Thyroid gland (tissue), 4 donors: ENCODE measurements around the gene CLMN. TPM values are rescaled to one million over a fixed set of nuclear protein-coding genes. Genes with fewer than 3 reads are reported as not detected.

ENCODE experiments used
- DNase-seq, 2 donors: peaks; one replicate each; pipeline ENCODE4 v3.0.0-alpha.2; 2019
- H3K27ac ChIP-seq, 3 donors: fragments of 200-600 bp; sonication (generic); 1 replicate in 2 of 3; 2 replicates in 1 of 3; pipeline ENCODE4 v1.5.1; 2016 to 2019; ENCODE audit warnings: mild to moderate bottlenecking in 1 of 3, moderate library complexity in 1 of 3
- H3K27me3 ChIP-seq: fragments of 200-600 bp; sonication (generic); one replicate; pipeline ENCODE4 v1.5.1; 2019
- H3K36me3 ChIP-seq, 2 donors: fragments of 200-600 bp; sonication (generic); one replicate each; pipeline ENCODE4 v1.5.1; 2016 to 2019
- H3K4me1 ChIP-seq, 2 donors: fragments of 200-600 bp; sonication (generic); one replicate each; pipeline ENCODE4 v1.5.1; 2017 to 2019
- H3K4me3 ChIP-seq, 3 donors: fragments of 200-600 bp; sonication (generic); replicated peaks in 1 of 3; 1 replicate in 2 of 3; 2 replicates in 1 of 3; pipeline ENCODE4 v1.5.1; 2016; ENCODE audit warnings: mild to moderate bottlenecking in 1 of 3
- H3K9me3 ChIP-seq: fragments of 200-600 bp; sonication (generic); one replicate; pipeline ENCODE4 v1.5.1; 2017
- CTCF ChIP-seq, 6 experiments: fragments of 200-600 bp in 3 of 6; fragments of 450-650 bp in 3 of 6; sonication (generic) in 3 of 6; IDR thresholded peaks; one replicate each; pipeline ENCODE4 v1.5.1; 2016 to 2019; ENCODE audit warnings: antibody characterized with exemption in 6 of 6, mild to moderate bottlenecking in 2 of 6, inconsistent platforms in 1 of 6, moderate library complexity in 1 of 6
- POLR2A ChIP-seq, 2 donors: fragments of 450-650 bp; IDR thresholded peaks; one replicate each; pipeline ENCODE4 v1.6.1; 2017; ENCODE audit warnings: antibody characterized with exemption in 2 of 2, mild to moderate bottlenecking in 2 of 2, moderate library complexity in 1 of 2
- WGBS, 2 donors: methylation state at CpG; one replicate each; pipeline ENCODE4 v1.1.5; 2017; 5-methylcytosine and 5-hydroxymethylcytosine counted together
- intact Hi-C: fragments of 100-400 bp; cut with DNase I; formaldehyde crosslinking; loops from one replicate; pipeline ENCODE4 v1.15.1; 2023
- total RNA-seq, 4 donors: library from RNA; depleted of rRNA; stranded (reverse); fragments of >200 nt; gene quantifications; one replicate each; pipeline ENCODE4 v1.2.3, GENCODE V29; 2016

Gene CLMN
- total RNA-seq, 4 donors from 2014 or later = 15.3 to 29.9 (median 17.8) TPM

- no peak overlapping the region for H3K4me3 ChIP-seq
- no peaks in the 10 kb centered on the region for H3K36me3 ChIP-seq
- no peak for DNase-seq
- no peaks in the 10 kb centered on the region for H3K9me3 ChIP-seq
- H3K27me3 ChIP-seq = no peaks in the 10 kb centered on the region
- TF ChIP-seq CTCF (IDR thresholded peaks at IDR 0.05) (no peak), POLR2A (IDR thresholded peaks at IDR 0.05) (no peak)
- no peak overlapping the region for H3K27ac ChIP-seq
- peaks cover 70 to 76% of the 10 kb centered on the region in 2 donors for H3K4me1 ChIP-seq
- intact Hi-C loops = no loop called here
- 54 to 56% methylated on average over 2 of the region's 2 CpGs for WGBS, 2 donors
Measured at GRCh38 chr14:95150910-95151309, 168.8 kb downstream of the CLMN start.

DNA sequence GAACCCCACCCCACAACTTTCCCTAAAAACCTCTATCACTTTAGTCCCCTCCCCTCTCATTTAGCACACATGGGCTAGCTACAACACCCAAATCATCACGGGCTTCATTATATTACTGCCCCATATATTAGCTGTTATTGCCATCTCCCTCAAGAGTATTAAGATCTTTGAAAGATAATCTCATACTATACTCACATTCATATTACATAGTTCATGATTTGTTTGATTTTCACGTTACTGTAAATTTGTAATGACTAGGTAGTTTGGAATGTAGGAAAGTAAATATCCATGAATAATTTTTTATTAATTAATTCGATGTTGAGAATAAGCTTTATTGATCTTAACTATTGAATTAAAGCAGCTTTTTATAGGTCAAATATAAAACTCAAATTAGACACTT lies 170.3 kb downstream of the CLMN start:
- no peaks in the 10 kb centered on the region for H3K36me3 ChIP-seq
- WGBS, 2 donors = 75 to 84% methylated on average over 3 of the region's 3 CpGs
- DNase-seq = no peak
- no peak overlapping the region for H3K27ac ChIP-seq
- no peaks in the 10 kb centered on the region for H3K27me3 ChIP-seq
- intact Hi-C loops = no loop called here
- H3K4me3 ChIP-seq = no peak overlapping the region
- TF ChIP-seq POLR2A (IDR thresholded peaks at IDR 0.05) = no peak
- no peak for TF ChIP-seq CTCF (IDR thresholded peaks at IDR 0.05)
- H3K4me1 ChIP-seq = peaks cover 60 to 68% of the 10 kb centered on the region in 2 donors
- H3K9me3 ChIP-seq = no peaks in the 10 kb centered on the region

DNA sequence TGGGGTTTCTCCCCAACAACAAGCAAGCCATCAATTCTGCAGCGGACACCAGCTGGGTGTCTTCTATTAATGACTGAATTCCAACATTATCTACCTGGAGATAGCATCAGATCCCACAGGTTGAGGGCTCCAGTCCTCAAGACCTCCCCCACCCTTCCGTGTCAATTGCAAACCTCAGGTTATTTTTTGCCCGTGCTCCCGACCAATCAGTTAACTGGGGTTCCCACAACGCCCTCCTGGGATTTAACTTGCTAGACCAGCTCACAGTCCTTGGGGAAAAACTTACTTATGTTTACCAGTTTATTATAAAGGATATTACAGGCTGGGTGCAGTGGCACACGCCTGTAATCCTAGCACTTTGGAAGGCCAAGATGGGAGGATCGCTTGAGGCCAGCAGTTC lies 172.1 kb downstream of the CLMN start:
- intact Hi-C loops = no loop called here
- TF ChIP-seq POLR2A (IDR thresholded peaks at IDR 0.05) (no peak), CTCF (IDR thresholded peaks at IDR 0.05) (no peak)
- no peak for DNase-seq
- H3K4me3 ChIP-seq = no peak overlapping the region
- WGBS, 2 donors = 92 to 95% methylated on average over 7 of the region's 7 CpGs
- H3K4me1 ChIP-seq = peaks cover 56% of the 10 kb centered on the region in 2 donors
- H3K36me3 ChIP-seq = no peaks in the 10 kb centered on the region
- no peaks in the 10 kb centered on the region for H3K27me3 ChIP-seq
- no peaks in the 10 kb centered on the region for H3K9me3 ChIP-seq
- no peak overlapping the region for H3K27ac ChIP-seq

- H3K27me3 ChIP-seq = no peaks in the 10 kb centered on the region
- no peak overlapping the region for H3K27ac ChIP-seq
- H3K36me3 ChIP-seq = no peaks in the 10 kb centered on the region
- H3K4me3 ChIP-seq = no peak overlapping the region
- no peaks in the 10 kb centered on the region for H3K9me3 ChIP-seq
- H3K4me1 ChIP-seq = peaks cover 48 to 58% of the 10 kb centered on the region in 2 donors
- intact Hi-C loops = no loop called here
- WGBS, 2 donors = 83 to 87% methylated on average over 10 of the region's 10 CpGs
- TF ChIP-seq POLR2A (IDR thresholded peaks at IDR 0.05) (no peak), CTCF (IDR thresholded peaks at IDR 0.05) (no peak)
- peak in 1 of 2 donors; percentile 9 for DNase-seq
Measured at GRCh38 chr14:95146079-95146771, 173.5 kb downstream of the CLMN start.

GRCh38 chr14:95144849-95145248 lies 174.9 kb downstream of the CLMN start:
- Histone ChIP-seq H3K27ac (no peak overlapping the region), H3K36me3 (no peaks in the 10 kb centered on the region), H3K4me3 (no peak overlapping the region), H3K4me1 (peaks cover 42 to 59% of the 10 kb centered on the region in 2 donors), H3K9me3 (no peaks in the 10 kb centered on the region), H3K27me3 (no peaks in the 10 kb centered on the region)
- 96 to 98% methylated on average over 2 of the region's 2 CpGs for WGBS, 2 donors
- TF ChIP-seq CTCF (IDR thresholded peaks at IDR 0.05) = no peak
- no peak for TF ChIP-seq POLR2A (IDR thresholded peaks at IDR 0.05)
- intact Hi-C loops = no loop called here
- DNase-seq = no peak
